Hepatocyte (in vitro differentiated cells): ENCODE measurements around the gene MFSD6. TPM values are rescaled to one million over a fixed set of nuclear protein-coding genes. Genes with fewer than 3 reads are reported as not detected.

ENCODE experiments used
- DNase-seq: peaks from one replicate; pipeline ENCODE4 v3.0.0-alpha.2; 2016; ENCODE audit warnings: low spot score
- H2AFZ ChIP-seq: fragments of 200-600 bp; sonication (generic); 2 replicates; pipeline ENCODE4 v1.6.0; 2016; ENCODE audit warnings: antibody characterized with exemption, mild to moderate bottlenecking
- H3K27ac ChIP-seq: fragments of 200-600 bp; sonication (generic); 2 replicates; pipeline ENCODE4 v1.5.1; 2016; ENCODE audit warnings: mild to moderate bottlenecking
- H3K27me3 ChIP-seq: fragments of 200-600 bp; sonication (generic); 2 replicates; pipeline ENCODE4 v1.6.1; 2016
- H3K36me3 ChIP-seq: fragments of 200-600 bp; sonication (generic); replicated peaks from 2 replicates; pipeline ENCODE4 v1.5.1; 2016; ENCODE audit warnings: low read depth; ENCODE audit not compliant: insufficient read depth
- H3K4me1 ChIP-seq: fragments of 200-600 bp; sonication (generic); 2 replicates; pipeline ENCODE4 v1.5.1; 2016; ENCODE audit warnings: mild to moderate bottlenecking, moderate library complexity; ENCODE audit not compliant: insufficient read depth
- H3K4me2 ChIP-seq: fragments of 200-600 bp; sonication (generic); 2 replicates; pipeline ENCODE4 v1.6.0; 2016
- H3K4me3 ChIP-seq: fragments of 200-600 bp; sonication (generic); 2 replicates; pipeline ENCODE4 v1.5.1; 2016; ENCODE audit warnings: mild to moderate bottlenecking
- H3K79me2 ChIP-seq: fragments of 200-600 bp; sonication (generic); 2 replicates; pipeline ENCODE4 v1.6.0; 2017; ENCODE audit warnings: mild to moderate bottlenecking
- H3K9me2 ChIP-seq: fragments of 200-600 bp; sonication (generic); replicated peaks from 2 replicates; pipeline ENCODE4 v1.6.0; 2017; ENCODE audit warnings: mild to moderate bottlenecking; ENCODE audit not compliant: insufficient read depth
- H3K9me3 ChIP-seq: fragments of 200-600 bp; sonication (generic); 2 replicates; pipeline ENCODE4 v1.5.1; 2016; ENCODE audit warnings: low read depth, mild to moderate bottlenecking
- H4K20me1 ChIP-seq: fragments of 200-600 bp; sonication (generic); 2 replicates; pipeline ENCODE4 v1.6.0; 2016; ENCODE audit warnings: mild to moderate bottlenecking; ENCODE audit not compliant: insufficient read depth, poor library complexity, severe bottlenecking
- EZH2 ChIP-seq: fragments of 200-600 bp; sonication (generic); IDR thresholded peaks from 2 replicates; pipeline ENCODE4 v1.6.1; 2016; ENCODE audit warnings: antibody characterized with exemption, mild to moderate bottlenecking, borderline replicate concordance
- EZH2phosphoT487 ChIP-seq: fragments of 200-600 bp; sonication (generic); IDR thresholded peaks from one replicate; pipeline ENCODE4 v1.6.1; 2018; ENCODE audit warnings: antibody characterized with exemption, mild to moderate bottlenecking, low read depth, moderate library complexity; ENCODE audit not compliant: unreplicated experiment, severe bottlenecking
- WGBS: methylation state at CpG from one replicate; pipeline ENCODE4 v1.1.6; 2016; ENCODE audit warnings: low lambda C conversion rate; ENCODE audit errors: missing lambda C conversion rate; 5-methylcytosine and 5-hydroxymethylcytosine counted together
- polyA plus RNA-seq: library from polyadenylated mRNA; unstranded; fragments of >200 nt; fragmentation: Nextera tagmentation; extraction: Ambion mirVana; gene quantifications from 2 replicates; pipeline ENCODE4 v1.2.1, GENCODE V29; 2016
- total RNA-seq: library from RNA; depleted of rRNA; stranded (reverse); fragments of >200 nt; gene quantifications from 2 replicates; pipeline ENCODE4 v1.2.3, GENCODE V29; 2014
- TF ChIP-seq, protein P1 (sequence below): fragments of 200-600 bp; sonication (generic); IDR thresholded peaks from 2 replicates; pipeline ENCODE4 v1.5.1; 2016; ENCODE audit warnings: antibody characterized with exemption, mild to moderate bottlenecking; ENCODE audit not compliant: poor library complexity

Gene MFSD6
- total and polyA plus RNA-seq, 2 experiments from 2014 or later, result 9.7 to 15.9 TPM

DNA sequence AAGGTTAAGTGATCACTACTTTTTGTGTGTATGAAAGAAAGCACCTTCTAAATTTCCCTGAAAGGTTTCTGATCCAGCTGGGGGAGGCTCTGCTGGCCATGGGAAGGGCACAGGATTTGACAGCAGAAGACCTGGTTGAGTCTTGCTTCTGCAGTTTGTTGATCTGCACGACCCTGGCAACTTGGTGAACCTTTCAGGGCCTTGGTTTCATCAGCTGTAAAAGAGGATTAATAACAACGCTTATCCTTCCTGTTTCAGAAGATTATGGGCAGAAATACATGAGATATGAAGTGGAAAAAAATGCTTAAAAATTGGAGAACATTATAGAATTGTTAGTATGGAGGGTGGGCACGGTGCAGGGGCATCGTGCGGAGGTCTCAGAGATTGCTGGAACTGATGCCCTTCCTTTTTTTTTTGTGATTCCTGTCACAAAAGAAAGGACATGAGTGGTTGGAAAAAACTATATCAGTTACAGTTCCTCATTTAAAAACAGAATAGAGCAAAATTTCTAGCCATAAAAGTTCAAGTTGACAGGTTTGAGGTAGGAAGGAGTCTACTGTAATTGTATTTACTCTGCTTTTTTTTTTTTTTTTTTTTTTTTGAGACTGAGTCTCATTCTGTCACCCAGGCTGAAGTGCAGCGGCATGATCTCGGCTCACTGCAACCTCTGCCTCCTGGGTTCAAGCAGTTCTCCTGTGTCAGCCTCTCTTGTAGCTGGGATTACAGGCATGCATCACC lies 47.4 kb downstream of the MFSD6 start:
- Histone ChIP-seq H3K9me2 (no peaks in the 10 kb centered on the region), H3K4me1 (no peaks in the 10 kb centered on the region), H3K27me3 (no peaks in the 10 kb centered on the region), H3K4me3 (no peak overlapping the region), H2AFZ (no peak overlapping the region), H3K9me3 (no peaks in the 10 kb centered on the region), H3K79me2 (no peaks in the 10 kb centered on the region), H3K4me2 (no peak overlapping the region), H4K20me1 (no peaks in the 10 kb centered on the region), H3K36me3 (no peaks in the 10 kb centered on the region), H3K27ac (no peak overlapping the region)
- 96% methylated on average over 7 of the region's 7 CpGs for WGBS
- DNase-seq, result no peak
- TF ChIP-seq, protein P1, sequence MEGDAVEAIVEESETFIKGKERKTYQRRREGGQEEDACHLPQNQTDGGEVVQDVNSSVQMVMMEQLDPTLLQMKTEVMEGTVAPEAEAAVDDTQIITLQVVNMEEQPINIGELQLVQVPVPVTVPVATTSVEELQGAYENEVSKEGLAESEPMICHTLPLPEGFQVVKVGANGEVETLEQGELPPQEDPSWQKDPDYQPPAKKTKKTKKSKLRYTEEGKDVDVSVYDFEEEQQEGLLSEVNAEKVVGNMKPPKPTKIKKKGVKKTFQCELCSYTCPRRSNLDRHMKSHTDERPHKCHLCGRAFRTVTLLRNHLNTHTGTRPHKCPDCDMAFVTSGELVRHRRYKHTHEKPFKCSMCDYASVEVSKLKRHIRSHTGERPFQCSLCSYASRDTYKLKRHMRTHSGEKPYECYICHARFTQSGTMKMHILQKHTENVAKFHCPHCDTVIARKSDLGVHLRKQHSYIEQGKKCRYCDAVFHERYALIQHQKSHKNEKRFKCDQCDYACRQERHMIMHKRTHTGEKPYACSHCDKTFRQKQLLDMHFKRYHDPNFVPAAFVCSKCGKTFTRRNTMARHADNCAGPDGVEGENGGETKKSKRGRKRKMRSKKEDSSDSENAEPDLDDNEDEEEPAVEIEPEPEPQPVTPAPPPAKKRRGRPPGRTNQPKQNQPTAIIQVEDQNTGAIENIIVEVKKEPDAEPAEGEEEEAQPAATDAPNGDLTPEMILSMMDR, result no peak
- TF ChIP-seq EZH2phosphoT487 (no peak), EZH2 (no peak)

DNA sequence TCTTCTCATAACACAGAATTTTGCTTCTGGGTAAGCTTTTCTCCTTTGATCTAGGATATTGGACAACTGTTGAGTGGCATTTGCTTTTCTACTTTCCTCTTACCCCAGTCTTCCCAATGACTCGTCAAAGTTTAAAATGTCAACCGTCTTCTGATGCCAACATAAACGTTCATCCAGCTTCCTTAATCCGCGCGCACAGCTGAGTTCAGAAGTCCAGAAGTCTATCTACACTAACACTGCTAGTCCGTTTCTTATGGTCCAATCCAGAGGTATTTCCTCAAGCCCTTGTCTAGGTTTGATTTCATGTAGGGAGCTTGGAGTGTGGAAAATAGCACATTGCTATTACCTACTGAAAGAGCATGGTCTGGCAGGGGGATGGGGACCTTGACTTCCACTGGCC lies 48.7 kb downstream of the MFSD6 start:
- Histone ChIP-seq H3K27me3 (no peaks in the 10 kb centered on the region), H3K4me1 (no peaks in the 10 kb centered on the region), H3K27ac (no peak overlapping the region), H4K20me1 (no peaks in the 10 kb centered on the region), H3K79me2 (no peaks in the 10 kb centered on the region), H3K4me3 (no peak overlapping the region), H3K9me2 (no peaks in the 10 kb centered on the region), H3K4me2 (no peak overlapping the region), H2AFZ (no peak overlapping the region), H3K36me3 (no peaks in the 10 kb centered on the region), H3K9me3 (no peaks in the 10 kb centered on the region)
- TF ChIP-seq EZH2phosphoT487 (no peak), EZH2 (no peak)
- TF ChIP-seq, protein P1, result no peak
- DNase-seq, result no peak
- 94% methylated on average over 7 of the region's 7 CpGs for WGBS

DNA sequence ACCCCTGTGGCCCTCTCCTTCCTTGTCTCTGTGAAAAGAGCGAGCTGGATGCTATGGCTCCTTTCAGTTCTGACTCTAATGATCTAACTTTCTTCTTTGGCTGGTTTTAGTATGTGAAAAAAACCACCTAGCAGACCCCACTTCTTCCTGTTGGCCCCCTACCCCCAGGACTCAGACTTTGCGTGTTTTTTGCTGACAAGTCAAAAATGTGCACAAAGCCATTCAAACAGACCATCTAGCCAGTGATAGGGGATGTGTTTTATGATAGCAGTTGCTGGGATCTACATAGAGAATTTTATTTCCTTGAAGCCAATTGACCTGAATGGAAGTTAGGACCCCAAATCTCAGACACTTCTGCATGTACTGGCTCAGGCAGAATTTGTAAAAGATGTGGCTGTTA lies 49.1 kb downstream of the MFSD6 start:
- Histone ChIP-seq H2AFZ (no peak overlapping the region), H3K9me2 (no peaks in the 10 kb centered on the region), H3K27me3 (no peaks in the 10 kb centered on the region), H4K20me1 (no peaks in the 10 kb centered on the region), H3K27ac (no peak overlapping the region), H3K4me2 (no peak overlapping the region), H3K79me2 (no peaks in the 10 kb centered on the region), H3K36me3 (no peaks in the 10 kb centered on the region), H3K9me3 (no peaks in the 10 kb centered on the region), H3K4me1 (no peaks in the 10 kb centered on the region), H3K4me3 (no peak overlapping the region)
- WGBS, result 92% methylated on average over 2 of the region's 2 CpGs
- no peak for TF ChIP-seq EZH2phosphoT487
- TF ChIP-seq EZH2, result no peak
- TF ChIP-seq, protein P1, result no peak
- no peak for DNase-seq
